H54 (cell line): ENCODE results near the gene BAZ1B.
"Not testable (repeated sequence)": the region's sequence is repeated elsewhere in the genome, so short reads cannot be mapped to it uniquely, and the experiment has no call there.

Experiments used
- DNase-seq: peaks from one replicate; pipeline ENCODE4 v3.0.0; 2011; ENCODE audit warnings: low spot score, mixed read lengths; ENCODE audit not compliant: insufficient read length
- FAIRE-seq: peaks from 3 replicates; lab custom pipeline; 2011; peaks lifted over from hg19 to GRCh38; lab: Jason Lieb, UNC
- POLR2A ChIP-seq: IDR thresholded peaks from 2 replicates; pipeline ENCODE4 v1.6.1; 2011; ENCODE audit warnings: low read depth, mild to moderate bottlenecking, low read length

The BAZ1B gene

GRCh38 chr7:73425356-73425983 lies 96.6 kb downstream of the BAZ1B start:
- FAIRE-seq (no peak), DNase-seq (no peak)

GRCh38 chr7:73424489-73424885 lies 97.6 kb downstream of the BAZ1B start:
- FAIRE-seq = no peak
- TF ChIP-seq POLR2A = no peak
- DNase-seq = no peak

More at GRCh38 chr7:73425356-73425983, 96.6 kb downstream of the BAZ1B start:
- TF ChIP-seq POLR2A = no peak

DNA sequence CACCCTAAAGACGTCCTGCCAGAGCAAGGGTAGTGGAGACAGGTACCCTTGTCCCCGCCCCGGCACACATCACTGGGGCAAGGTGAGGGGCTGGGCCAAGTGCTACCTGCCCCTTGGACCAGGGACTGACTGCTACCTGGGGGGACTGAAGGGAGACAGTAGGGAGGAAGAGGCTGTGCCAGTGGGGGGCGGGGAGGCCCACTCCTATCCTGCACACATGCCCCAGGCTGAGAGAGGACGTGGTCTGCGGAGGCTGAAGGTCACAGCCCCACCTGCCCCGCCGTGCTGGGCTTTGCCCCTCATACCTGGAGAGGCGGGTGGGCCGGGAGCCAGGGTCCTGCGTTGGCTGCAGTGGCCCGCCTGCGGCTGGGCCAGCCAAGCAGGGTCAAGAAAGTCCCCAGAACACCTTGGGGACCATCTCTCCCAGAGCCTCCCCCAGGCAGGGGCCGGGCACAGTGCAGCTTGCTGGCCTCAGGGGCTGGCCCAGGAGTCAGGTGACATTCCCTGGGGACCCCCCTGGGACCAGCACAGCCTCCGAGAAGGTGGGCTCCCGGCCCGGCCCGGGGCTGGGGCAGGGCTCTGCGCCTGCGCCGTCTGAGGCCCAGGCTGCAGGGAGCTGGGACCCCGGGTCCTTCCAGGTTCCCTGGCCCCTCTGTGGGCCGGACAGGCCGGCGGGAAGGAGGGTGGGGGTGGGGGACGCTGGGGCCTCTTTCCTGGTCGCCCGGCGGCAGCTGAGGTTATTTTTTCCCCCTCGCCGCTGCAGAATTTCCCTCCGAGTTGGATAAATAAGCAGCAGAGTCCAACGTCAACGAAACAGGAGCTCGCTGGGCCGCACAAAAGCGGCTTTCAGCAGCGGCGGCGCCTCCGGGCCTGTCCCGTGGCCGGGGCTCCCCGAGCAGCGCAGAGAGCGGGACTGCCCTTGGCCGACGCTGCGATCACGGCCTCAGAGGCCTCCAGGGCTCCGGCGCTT lies 98.3 kb downstream of the BAZ1B start:
- no peak for DNase-seq
- TF ChIP-seq POLR2A = no peak
- FAIRE-seq = no peak

DNA sequence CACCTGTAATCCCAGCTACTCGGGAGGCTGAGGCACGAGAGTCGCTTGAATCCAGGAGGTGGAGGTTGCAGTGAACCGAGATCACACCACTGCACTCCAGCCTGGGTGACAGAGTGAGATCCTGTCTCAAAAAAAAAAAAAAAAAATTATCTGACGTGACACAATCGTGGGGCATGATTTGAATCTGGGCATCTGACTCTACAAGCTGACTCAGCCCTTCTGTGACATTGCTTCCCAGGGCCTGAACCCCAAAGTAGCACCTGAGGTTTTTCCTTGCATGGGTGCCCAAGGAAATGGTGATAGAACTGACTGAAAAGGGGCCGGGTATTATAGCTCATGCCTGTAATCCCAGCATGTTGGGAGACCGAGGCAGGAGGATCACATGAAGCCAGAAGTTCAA lies 101.5 kb downstream of the BAZ1B start:
- FAIRE-seq, DNase-seq: not testable (repeated sequence)

GRCh38 chr7:73420016-73420415 lies 102.1 kb downstream of the BAZ1B start:
- not testable (repeated sequence) for DNase-seq, FAIRE-seq

GRCh38 chr7:73418113-73418703 lies 103.9 kb downstream of the BAZ1B start:
- TF ChIP-seq POLR2A = no peak
- FAIRE-seq (no peak), DNase-seq (no peak)

DNA sequence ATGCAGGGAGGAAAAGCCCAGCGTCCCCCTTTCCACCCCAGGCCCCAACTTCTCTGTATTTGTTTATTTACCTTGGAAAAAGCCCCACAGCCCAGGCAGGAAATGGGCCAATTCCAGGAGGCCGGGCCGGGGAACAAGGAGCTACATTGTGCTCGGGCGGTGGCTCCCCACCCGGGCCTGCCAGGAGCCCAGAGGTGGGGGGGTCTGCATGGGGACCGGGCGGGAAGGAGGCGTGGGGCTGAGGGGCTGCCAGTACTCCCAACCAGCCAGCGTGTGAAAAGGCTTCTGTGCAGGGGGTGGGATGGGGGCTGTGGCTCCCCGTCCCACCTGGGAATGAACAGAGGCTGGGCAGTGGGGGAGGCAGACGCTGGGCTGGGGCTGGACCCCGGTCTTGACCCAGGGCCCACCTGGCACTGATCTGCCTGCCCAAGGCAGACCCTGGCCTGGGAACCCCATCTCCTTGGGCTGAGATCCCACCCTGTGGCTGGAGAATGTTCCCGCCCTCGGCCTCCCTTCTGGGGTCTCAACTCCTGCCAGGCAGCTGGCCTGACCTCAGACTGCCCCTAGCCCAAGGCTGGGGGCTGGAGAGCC lies 111.5 kb downstream of the BAZ1B start:
- not testable (repeated sequence) for DNase-seq, FAIRE-seq

GRCh38 chr7:73404860-73405259 lies 117.2 kb downstream of the BAZ1B start:
- DNase-seq, FAIRE-seq: not testable (repeated sequence)

DNA sequence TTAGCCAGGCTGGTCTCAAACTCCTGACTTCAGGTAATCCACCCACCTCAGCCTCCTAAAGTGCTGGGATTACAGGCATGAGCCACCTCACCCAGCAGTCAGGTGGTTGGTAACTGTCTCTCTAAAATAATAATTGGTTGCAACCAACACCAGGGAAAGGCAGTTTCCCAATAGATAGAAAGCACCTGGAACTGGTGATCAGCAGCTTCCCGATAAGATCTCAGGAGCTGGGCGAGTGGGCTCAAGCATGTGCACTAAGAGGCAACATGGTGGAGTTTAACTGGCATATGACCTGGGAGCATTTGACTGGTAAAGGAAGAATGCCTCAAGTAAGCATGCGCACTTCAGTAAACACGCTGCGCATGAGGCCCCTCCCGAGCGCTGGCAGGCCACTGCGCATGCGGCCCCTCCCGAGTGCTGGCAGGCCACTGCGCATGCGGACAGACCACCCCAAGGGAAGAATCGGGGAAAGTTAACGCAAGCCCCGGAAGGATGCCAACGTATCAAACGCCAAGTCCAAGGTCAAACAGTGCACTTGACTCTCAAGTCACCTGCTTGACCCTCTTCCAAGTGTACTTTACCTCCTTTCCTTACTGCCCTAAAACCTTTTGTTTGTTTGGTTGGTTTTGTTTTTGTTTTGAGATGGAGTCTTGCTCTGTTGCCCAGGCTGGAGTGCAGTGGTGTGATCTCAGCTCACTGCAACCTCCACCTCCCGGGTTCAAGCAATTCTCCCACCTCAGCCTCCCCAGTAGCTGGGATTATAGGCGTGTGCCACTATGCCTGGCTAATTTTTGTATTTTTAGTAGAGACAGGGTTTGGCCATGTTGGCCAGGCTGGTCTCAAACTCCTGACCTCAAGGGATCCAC lies 122.7 kb downstream of the BAZ1B start:
- DNase-seq, FAIRE-seq: not testable (repeated sequence)

- TF ChIP-seq POLR2A = no peak
- FAIRE-seq (no peak), DNase-seq (no peak)
These were observed 124.4 kb downstream of the BAZ1B start for GRCh38 chr7:73397521-73398281.

GRCh38 chr7:73395538-73396503 lies 126.3 kb downstream of the BAZ1B start:
- DNase-seq (no peak), FAIRE-seq (no peak)
- TF ChIP-seq POLR2A = no peak

DNA sequence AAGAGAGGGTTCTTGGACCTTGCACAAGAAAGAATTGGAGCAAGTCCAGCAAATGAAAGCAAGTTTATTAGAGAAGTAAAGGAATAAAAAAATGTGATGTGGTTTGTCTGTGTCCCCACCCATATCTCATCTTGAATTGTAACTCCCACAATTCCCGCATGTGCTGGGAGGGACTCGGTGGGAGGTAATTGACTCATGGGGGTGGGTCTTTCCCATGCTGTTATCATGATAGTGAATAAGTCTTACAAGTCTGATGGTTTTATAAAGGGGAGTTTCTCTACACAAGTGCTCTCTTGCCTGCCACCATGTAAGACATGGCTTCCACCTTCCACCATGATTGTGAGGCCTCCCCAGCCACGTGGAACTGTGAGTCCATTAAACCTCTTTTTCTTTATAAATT lies 127.7 kb downstream of the BAZ1B start:
- DNase-seq (no peak), FAIRE-seq (no peak)
- TF ChIP-seq POLR2A = no peak
